HepG2 (cell line): ENCODE data around the gene MYCBPAP. TPM values are rescaled to one million over a fixed set of nuclear protein-coding genes. Genes with fewer than 3 reads are reported as not detected.
A peak's percentile ranks its signal among the peaks of the same experiment; 100 is the strongest.

Source experiments
- ATAC-seq: fragments of 200-7000 bp; cut with Tn5 transposase; 3 replicates; pipeline ENCODE4 v1.9.1; 2020; ENCODE audit warnings: mild to moderate bottlenecking, moderate library complexity
- BruUV-seq: library from RNA; stranded (reverse); fragments of 400-500 nt; replicated peaks from 2 replicates; lab custom pipeline; 2021; lab: Mats Ljungman, UMichigan
- CTCF ChIA-PET: fragments of 300-600 bp; formaldehyde crosslinking; extraction: SDS; loops from one replicate; lab custom pipeline; 2021; ENCODE audit warnings: low total read pairs, inconsistent platforms, low intra/inter-chr PET ratio; lab: Yijun Ruan, JAX
- POLR2A ChIA-PET: fragments of 350-600 bp; sonication (Branson Sonifier 250); formaldehyde crosslinking; loops from one replicate; lab custom pipeline; 2020; ENCODE audit warnings: antibody characterized with exemption, inconsistent platforms; lab: Yijun Ruan, JAX
- DNase-seq: peaks from one replicate; pipeline ENCODE4 v3.0.0-alpha.2; 2015; ENCODE audit warnings: low spot score
- FAIRE-seq: peaks from 3 replicates; lab custom pipeline; 2011; peaks lifted over from hg19 to GRCh38; lab: Jason Lieb, UNC
- H2AFZ ChIP-seq: one replicate; pipeline ENCODE4 v1.6.1; 2011; ENCODE audit warnings: low read length, inconsistent platforms
- H3K27ac ChIP-seq: fragments of 300-600 bp; 3 replicates; pipeline ENCODE4 v1.8.0; 2011; ENCODE audit warnings: mixed run types, mild to moderate bottlenecking, mixed read lengths, low read length, inconsistent platforms; ENCODE audit not compliant: insufficient read depth; ENCODE audit errors: extremely low read length
- H3K27me3 ChIP-seq, 2 experiments: fragments of 200-600 bp in 1 of 2; 2 replicates in 1 of 2; 3 replicates in 1 of 2; pipeline versions ENCODE4 v1.6.0 to v1.8.0; 2011; ENCODE audit warnings: low read length in 2 of 2, mild to moderate bottlenecking in 2 of 2, moderate library complexity in 2 of 2, inconsistent platforms in 1 of 2; ENCODE audit not compliant: insufficient read depth in 2 of 2, control insufficient read depth in 1 of 2
- H3K36me3 ChIP-seq, 2 experiments: fragments of 200-600 bp in 1 of 2; replicated peaks in 1 of 2; 2 replicates in 1 of 2; 3 replicates in 1 of 2; pipeline versions ENCODE4 v1.5.1 to v1.8.0; 2011; ENCODE audit warnings: low read length in 2 of 2, inconsistent platforms in 1 of 2; ENCODE audit not compliant: insufficient read depth in 2 of 2, control insufficient read depth in 1 of 2
- H3K4me1 ChIP-seq: 2 replicates; pipeline ENCODE4 v1.5.1; 2012; ENCODE audit warnings: low read length, inconsistent platforms; ENCODE audit not compliant: insufficient read depth
- H3K4me2 ChIP-seq: 2 replicates; pipeline ENCODE4 v1.6.0; 2011; ENCODE audit warnings: low read depth, low read length, inconsistent platforms
- H3K4me3 ChIP-seq, 3 experiments: fragments of 200-600 bp in 1 of 3; sonication (generic), shearing (Covaris generic) in 1 of 3; replicated peaks in 1 of 3; 2 replicates each; pipeline ENCODE4 v1.5.1; 2011 to 2016; ENCODE audit warnings: low read length in 3 of 3, inconsistent platforms in 2 of 3, low read depth in 2 of 3, mild to moderate bottlenecking in 2 of 3, control low read depth in 1 of 3, mixed read lengths in 1 of 3; ENCODE audit not compliant: insufficient read depth in 1 of 3
- H3K79me2 ChIP-seq: one replicate; pipeline ENCODE4 v1.6.1; 2011; ENCODE audit warnings: low read length, inconsistent platforms; ENCODE audit not compliant: insufficient read depth
- H3K9ac ChIP-seq: 2 replicates; pipeline ENCODE4 v1.6.0; 2011; ENCODE audit warnings: mild to moderate bottlenecking, low read depth, low read length, inconsistent platforms; ENCODE audit not compliant: insufficient read depth
- H3K9me3 ChIP-seq: 2 replicates; pipeline ENCODE4 v1.5.1; 2012; ENCODE audit warnings: mild to moderate bottlenecking, low read length
- H4K20me1 ChIP-seq: 2 replicates; pipeline ENCODE4 v1.6.0; 2011; ENCODE audit warnings: inconsistent platforms, mild to moderate bottlenecking, low read length, moderate library complexity; ENCODE audit not compliant: insufficient read depth
- ESRRA ChIP-seq: sonication (generic); formaldehyde crosslinking; IDR thresholded peaks from 2 replicates; pipeline ENCODE4 v1.5.1; 2020; ENCODE audit warnings: mild to moderate bottlenecking, low read depth, missing genetic modification reagents
- HMGA1 ChIP-seq: sonication (generic); formaldehyde crosslinking; conservative IDR thresholded peaks from 2 replicates; pipeline ENCODE4 v1.4.0; 2020; ENCODE audit warnings: missing genetic modification reagents
- NR2C2 ChIP-seq: sonication (generic); formaldehyde crosslinking; IDR thresholded peaks from 2 replicates; pipeline ENCODE4 v1.4.0; 2020; ENCODE audit warnings: missing genetic modification reagents, mild to moderate bottlenecking, moderate library complexity, borderline replicate concordance
- TCF12 ChIP-seq, 2 experiments: fragments of 450-650 bp in 1 of 2; sonication (generic) in 1 of 2; formaldehyde crosslinking in 1 of 2; IDR thresholded peaks; 2 replicates each; pipeline versions ENCODE4 v1.6.1 to v1.8.0; 2017 to 2022; ENCODE audit warnings: antibody characterized with exemption in 1 of 2, mild to moderate bottlenecking in 1 of 2, missing genetic modification reagents in 1 of 2, moderate library complexity in 1 of 2
- ZBTB38 ChIP-seq: sonication (generic); formaldehyde crosslinking; IDR thresholded peaks from 2 replicates; pipeline ENCODE4 v1.5.1; 2020; ENCODE audit warnings: mild to moderate bottlenecking, missing genetic modification reagents
- ZFX ChIP-seq: sonication (generic); formaldehyde crosslinking; IDR thresholded peaks from 2 replicates; pipeline ENCODE4 v1.4.0; 2020; ENCODE audit warnings: mild to moderate bottlenecking, low read depth, missing genetic modification reagents, moderate library complexity
- WGBS: methylation state at CpG from one replicate; pipeline ENCODE4 v1.1.6; 2017; ENCODE audit warnings: low lambda C conversion rate; 5-methylcytosine and 5-hydroxymethylcytosine counted together
- in situ Hi-C: cut with HindIII; loops from 2 replicates; pipeline ENCODE4 v1.10.0; 2017; ENCODE audit warnings: low pct_unique_long_range_greater_than_20kb; ENCODE audit not compliant: extremely low pct_ligation_motif_present
- intact Hi-C: fragments of 100-400 bp; cut with micrococcal nuclease; formaldehyde crosslinking; loops from one replicate; pipeline ENCODE4 v1.10.0; 2022; ENCODE audit not compliant: unreplicated experiment
- polyA plus RNA-seq, 8 experiments: library from polyadenylated mRNA; depleted of rRNA in 3 of 8; stranded (reverse) in 7 of 8; unstranded in 1 of 8; fragments of >200 nt; fragmentation: Illumina TruSeq in 4 of 8; extraction: Trizol in 4 of 8; gene quantifications; 2 replicates each; pipeline versions ENCODE4 v1.2.1 to v1.2.3, GENCODE V29; 2011 to 2016; ENCODE audit warnings: low read depth in 4 of 8, missing spikeins in 1 of 8, mixed read lengths in 1 of 8; ENCODE audit not compliant: insufficient read depth in 1 of 8
- total RNA-seq, 5 experiments: library from RNA; depleted of rRNA; stranded (reverse); fragments of >200 nt; fragmentation: Illumina TruSeq; extraction: Trizol; gene quantifications; 2 replicates each; pipeline ENCODE4 v1.2.3, GENCODE V29; 2016; ENCODE audit warnings: low read depth in 1 of 5
- TF ChIP-seq, protein P1 (sequence below): sonication (generic); formaldehyde crosslinking; IDR thresholded peaks from 2 replicates; pipeline ENCODE4 v1.4.0; 2020; ENCODE audit warnings: missing genetic modification reagents

Gene MYCBPAP
- total and polyA plus RNA-seq, 2 of the 13 experiments (the other 11 are each of a cell fraction or from before 2014, with no cell fraction given): 0.22 to 0.24 TPM

DNA sequence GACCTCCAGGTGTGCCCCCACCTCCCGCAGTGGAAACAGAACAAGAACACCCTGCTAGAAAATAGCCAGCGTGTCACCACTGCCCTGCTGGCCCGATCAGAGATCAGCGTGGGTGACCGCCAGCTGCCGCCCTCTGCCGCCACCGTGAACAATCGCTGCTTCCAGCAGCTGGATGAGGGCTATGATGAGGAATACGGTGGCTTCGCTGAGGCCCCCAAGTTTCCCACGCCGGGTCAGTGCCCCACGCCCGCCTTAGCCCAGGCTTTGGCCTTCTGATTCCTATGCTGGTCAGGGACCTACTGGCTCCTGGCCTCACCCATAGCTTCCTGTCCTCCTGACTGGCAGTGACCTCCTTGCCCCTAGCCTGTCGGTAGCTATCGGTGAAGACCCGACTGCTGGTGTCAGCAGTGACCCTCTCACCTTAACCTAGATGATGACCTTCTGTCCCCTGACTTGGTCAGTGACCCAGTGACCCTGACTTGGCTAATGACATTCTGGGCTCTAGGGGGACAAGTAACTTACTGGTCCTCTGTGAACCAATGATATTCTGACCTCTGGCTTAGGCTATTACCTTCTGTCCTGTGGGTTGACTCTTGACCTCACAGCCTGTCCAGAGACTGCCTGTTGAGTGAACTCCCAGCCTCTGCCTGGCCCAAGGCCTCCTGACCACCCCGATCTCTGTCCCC, 41.2 kb downstream of the MYCBPAP start:
- Histone ChIP-seq H3K4me2 (no peak overlapping the region), H3K36me3 (peaks cover 0 to 5% of the 10 kb centered on the region in 2 experiments; a peak in 3 of 5 replicates), H3K9ac (no peak overlapping the region), H4K20me1 (no peaks in the 10 kb centered on the region), H3K9me3 (no peaks in the 10 kb centered on the region), H3K4me1 (peaks cover 53% of the 10 kb centered on the region), H3K27ac (no peak overlapping the region), H3K27me3 (no peaks in the 10 kb centered on the region), H3K4me3 (no peak overlapping the region), H3K79me2 (peaks cover 3% of the 10 kb centered on the region), H2AFZ (no peak overlapping the region)
- intact Hi-C loops: loop anchor here (10.0 kb wide), 1 partner anchor 405 kb away; no protein-coding TSS in a partner anchor
- 0 out of 2 replicates have a peak, but pooled peaks have one; percentile 35 for TF ChIP-seq ZFX (CRISPR knock-in tag)
- TF ChIP-seq, protein P1, sequence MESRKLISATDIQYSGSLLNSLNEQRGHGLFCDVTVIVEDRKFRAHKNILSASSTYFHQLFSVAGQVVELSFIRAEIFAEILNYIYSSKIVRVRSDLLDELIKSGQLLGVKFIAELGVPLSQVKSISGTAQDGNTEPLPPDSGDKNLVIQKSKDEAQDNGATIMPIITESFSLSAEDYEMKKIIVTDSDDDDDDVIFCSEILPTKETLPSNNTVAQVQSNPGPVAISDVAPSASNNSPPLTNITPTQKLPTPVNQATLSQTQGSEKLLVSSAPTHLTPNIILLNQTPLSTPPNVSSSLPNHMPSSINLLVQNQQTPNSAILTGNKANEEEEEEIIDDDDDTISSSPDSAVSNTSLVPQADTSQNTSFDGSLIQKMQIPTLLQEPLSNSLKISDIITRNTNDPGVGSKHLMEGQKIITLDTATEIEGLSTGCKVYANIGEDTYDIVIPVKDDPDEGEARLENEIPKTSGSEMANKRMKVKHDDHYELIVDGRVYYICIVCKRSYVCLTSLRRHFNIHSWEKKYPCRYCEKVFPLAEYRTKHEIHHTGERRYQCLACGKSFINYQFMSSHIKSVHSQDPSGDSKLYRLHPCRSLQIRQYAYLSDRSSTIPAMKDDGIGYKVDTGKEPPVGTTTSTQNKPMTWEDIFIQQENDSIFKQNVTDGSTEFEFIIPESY (CRISPR knock-in tag): peak; percentile 86
- TF ChIP-seq ESRRA (CRISPR knock-in tag): 0 out of 2 replicates have a peak, but pooled peaks have one; percentile 36
- TF ChIP-seq TCF12 (IDR thresholded peaks at IDR 0.05): no peak
- TF ChIP-seq TCF12 (CRISPR knock-in tag; IDR thresholded peaks at IDR 0.05): no peak
- TF ChIP-seq HMGA1 (CRISPR knock-in tag): no peak
- TF ChIP-seq NR2C2 (CRISPR knock-in tag): 0 out of 2 replicates have a peak, but pooled peaks have one; percentile 34
- peak; percentile 86 for TF ChIP-seq ZBTB38
- WGBS: 89% methylated on average over 15 of the region's 19 CpGs
- in situ Hi-C loops: loop anchor here (5.0 to 10.0 kb wide), 3 partner anchors 78 to 405 kb away; no protein-coding TSS in a partner anchor
- ChIA-PET CTCF (no interaction called here), POLR2A (interaction anchor here (1.0 to 3.1 kb wide), 6 partner anchors 8 to 170 kb away, joined by 3 to 20 read pairs (median 7); partner anchors contain the start of genes CACNA1G and LUC7L3)
- no peak for ATAC-seq
- DNase-seq: no peak
- no TSS peak for BruUV-seq
- no peak for FAIRE-seq
